Measurements from ENCODE around the gene CENPP.

The CENPP gene

GRCh38 chr9:92658611-92659010 is 332.9 kb downstream of the CENPP start:
- no peak overlapping the region for H3K4me2 ChIP-seq (ENCODE audit: low read length)
- H4K20me1 ChIP-seq (ENCODE audit: insufficient read depth, low read length), result no peaks in the 10 kb centered on the region
- no peak overlapping the region for H3K4me3 ChIP-seq (ENCODE audit: low read depth, low read length, poor library complexity, severe bottlenecking)
- peaks cover 50% of the 10 kb centered on the region; the same call in 1 of the 2 replicates for H3K36me3 ChIP-seq (ENCODE audit: insufficient read depth, low read length)
- H3K79me2 ChIP-seq (ENCODE audit: insufficient read depth, low read length), result peaks cover 29% of the 10 kb centered on the region
- no peaks in the 10 kb centered on the region for H3F3A ChIP-seq (ENCODE audit: insufficient read depth, low read length)
- H3K27me3 ChIP-seq (ENCODE audit: insufficient read depth, low read length), result no peaks in the 10 kb centered on the region
- no peaks in the 10 kb centered on the region for H3K9me3 ChIP-seq (ENCODE audit: low read length)
- peaks cover 30% of the 10 kb centered on the region for H3K4me1 ChIP-seq (ENCODE audit: insufficient read depth, low read length, severe bottlenecking)
- no peaks in the 10 kb centered on the region for H3K9me2 ChIP-seq (ENCODE audit: low read depth, low read length)
- TF ChIP-seq EZH2 (IDR thresholded peaks at IDR 0.05; ENCODE audit: borderline replicate concordance, low read length), result no peak
- TF ChIP-seq, protein P1, sequence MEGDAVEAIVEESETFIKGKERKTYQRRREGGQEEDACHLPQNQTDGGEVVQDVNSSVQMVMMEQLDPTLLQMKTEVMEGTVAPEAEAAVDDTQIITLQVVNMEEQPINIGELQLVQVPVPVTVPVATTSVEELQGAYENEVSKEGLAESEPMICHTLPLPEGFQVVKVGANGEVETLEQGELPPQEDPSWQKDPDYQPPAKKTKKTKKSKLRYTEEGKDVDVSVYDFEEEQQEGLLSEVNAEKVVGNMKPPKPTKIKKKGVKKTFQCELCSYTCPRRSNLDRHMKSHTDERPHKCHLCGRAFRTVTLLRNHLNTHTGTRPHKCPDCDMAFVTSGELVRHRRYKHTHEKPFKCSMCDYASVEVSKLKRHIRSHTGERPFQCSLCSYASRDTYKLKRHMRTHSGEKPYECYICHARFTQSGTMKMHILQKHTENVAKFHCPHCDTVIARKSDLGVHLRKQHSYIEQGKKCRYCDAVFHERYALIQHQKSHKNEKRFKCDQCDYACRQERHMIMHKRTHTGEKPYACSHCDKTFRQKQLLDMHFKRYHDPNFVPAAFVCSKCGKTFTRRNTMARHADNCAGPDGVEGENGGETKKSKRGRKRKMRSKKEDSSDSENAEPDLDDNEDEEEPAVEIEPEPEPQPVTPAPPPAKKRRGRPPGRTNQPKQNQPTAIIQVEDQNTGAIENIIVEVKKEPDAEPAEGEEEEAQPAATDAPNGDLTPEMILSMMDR (IDR thresholded peaks at IDR 0.05; ENCODE audit: low read length), result no peak
- no peak overlapping the region for H3K9ac ChIP-seq (ENCODE audit: low read length)
- H3K27ac ChIP-seq (ENCODE audit: low read depth, low read length, poor library complexity, severe bottlenecking), result no peak overlapping the region
- H2AFZ ChIP-seq (ENCODE audit: low read length), result no peak overlapping the region

DNA sequence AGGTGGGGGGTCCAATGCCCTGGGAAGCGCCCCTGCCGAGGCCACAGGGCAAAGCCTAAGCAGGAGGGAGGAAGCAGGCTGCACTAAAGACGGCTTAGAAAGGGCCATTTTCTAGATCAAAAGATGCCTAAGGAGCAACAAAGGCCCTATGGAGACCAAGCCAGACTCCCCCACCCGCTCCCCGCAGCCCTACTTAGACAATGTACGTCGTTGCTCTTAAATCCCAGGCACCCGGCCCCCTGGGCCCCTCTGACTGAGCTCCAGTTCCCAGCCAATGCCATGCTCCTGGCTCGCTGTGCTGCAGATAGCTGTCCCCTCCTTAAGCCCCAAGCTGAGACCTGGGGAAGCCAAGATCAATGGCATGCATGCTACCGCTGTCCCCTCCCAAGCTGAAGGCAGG is 333.8 kb downstream of the CENPP start:
- Histone ChIP-seq H3K9ac (ENCODE audit: low read length) (no peak overlapping the region), H3K79me2 (ENCODE audit: insufficient read depth, low read length) (peaks cover 30% of the 10 kb centered on the region), H3K27ac (ENCODE audit: low read depth, low read length, poor library complexity, severe bottlenecking) (no peak overlapping the region), H3K4me1 (ENCODE audit: insufficient read depth, low read length, severe bottlenecking) (peaks cover 27% of the 10 kb centered on the region), H3K4me3 (ENCODE audit: low read depth, low read length, poor library complexity, severe bottlenecking) (no peak overlapping the region), H3K27me3 (ENCODE audit: insufficient read depth, low read length) (no peaks in the 10 kb centered on the region), H3F3A (ENCODE audit: insufficient read depth, low read length) (no peaks in the 10 kb centered on the region), H4K20me1 (ENCODE audit: insufficient read depth, low read length) (no peaks in the 10 kb centered on the region), H2AFZ (ENCODE audit: low read length) (no peak overlapping the region), H3K9me2 (ENCODE audit: low read depth, low read length) (no peaks in the 10 kb centered on the region), H3K4me2 (ENCODE audit: low read length) (no peak overlapping the region), H3K9me3 (ENCODE audit: low read length) (no peaks in the 10 kb centered on the region), H3K36me3 (ENCODE audit: insufficient read depth, low read length) (peaks cover 40% of the 10 kb centered on the region; the same call in 1 of the 2 replicates)
- TF ChIP-seq EZH2 (IDR thresholded peaks at IDR 0.05; ENCODE audit: borderline replicate concordance, low read length), result no peak
- TF ChIP-seq, protein P1 (IDR thresholded peaks at IDR 0.05; ENCODE audit: low read length), result no peak

GRCh38 chr9:92660266-92660665 is 334.5 kb downstream of the CENPP start:
- Histone ChIP-seq H3K27me3 (ENCODE audit: insufficient read depth, low read length) (no peaks in the 10 kb centered on the region), H3K4me1 (ENCODE audit: insufficient read depth, low read length, severe bottlenecking) (peaks cover 27% of the 10 kb centered on the region), H3K4me2 (ENCODE audit: low read length) (no peak overlapping the region), H4K20me1 (ENCODE audit: insufficient read depth, low read length) (no peaks in the 10 kb centered on the region), H2AFZ (ENCODE audit: low read length) (no peak overlapping the region), H3K9me2 (ENCODE audit: low read depth, low read length) (no peaks in the 10 kb centered on the region), H3K4me3 (ENCODE audit: low read depth, low read length, poor library complexity, severe bottlenecking) (no peak overlapping the region), H3K9ac (ENCODE audit: low read length) (no peak overlapping the region), H3K27ac (ENCODE audit: low read depth, low read length, poor library complexity, severe bottlenecking) (no peak overlapping the region), H3K9me3 (ENCODE audit: low read length) (no peaks in the 10 kb centered on the region), H3K79me2 (ENCODE audit: insufficient read depth, low read length) (peaks cover 35% of the 10 kb centered on the region), H3K36me3 (ENCODE audit: insufficient read depth, low read length) (peaks cover 34% of the 10 kb centered on the region; the same call in 1 of the 2 replicates), H3F3A (ENCODE audit: insufficient read depth, low read length) (no peaks in the 10 kb centered on the region)
- TF ChIP-seq, protein P1 (IDR thresholded peaks at IDR 0.05; ENCODE audit: low read length), result no peak
- TF ChIP-seq EZH2 (IDR thresholded peaks at IDR 0.05; ENCODE audit: borderline replicate concordance, low read length), result no peak

All from OCI-LY1 (cell line).